GM19452 (cell line): ENCODE results near the gene TAOK3.

Experiments used
- ATAC-seq: cut with Tn5 transposase; IDR thresholded peaks from one replicate; pipeline ENCODE4 v1.9.1; 2021; ENCODE audit not compliant: unreplicated experiment

Gene TAOK3

DNA sequence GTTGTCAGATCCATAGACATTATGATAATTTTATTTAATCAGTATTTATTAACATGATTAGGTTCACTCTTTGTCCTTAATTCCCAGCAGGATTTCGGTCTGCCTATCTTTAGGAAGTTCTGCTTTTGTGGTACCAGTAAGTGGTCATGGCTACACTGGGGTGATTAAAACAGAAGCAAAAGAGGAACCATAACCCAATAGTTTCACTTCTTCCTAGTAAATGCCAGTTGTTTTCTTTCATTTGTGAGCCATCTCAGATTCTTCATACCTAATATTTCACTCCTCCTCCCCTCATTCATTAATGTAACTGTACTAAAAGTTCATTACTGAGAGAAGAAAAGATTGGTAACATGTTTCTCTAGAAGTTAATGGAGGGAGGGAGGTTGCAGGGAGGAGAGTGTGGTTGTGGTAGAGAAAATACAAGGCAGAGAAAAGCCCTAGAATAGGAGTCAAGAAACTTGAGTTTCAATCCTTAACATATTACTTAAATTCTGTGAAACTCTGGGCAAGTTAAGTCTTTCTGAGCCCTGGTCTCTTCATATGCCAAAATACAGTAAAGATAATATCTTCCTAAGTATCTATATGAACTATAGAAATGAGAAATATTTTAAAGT is 135.5 kb downstream of the TAOK3 start:
- ATAC-seq: peak; percentile 85

DNA sequence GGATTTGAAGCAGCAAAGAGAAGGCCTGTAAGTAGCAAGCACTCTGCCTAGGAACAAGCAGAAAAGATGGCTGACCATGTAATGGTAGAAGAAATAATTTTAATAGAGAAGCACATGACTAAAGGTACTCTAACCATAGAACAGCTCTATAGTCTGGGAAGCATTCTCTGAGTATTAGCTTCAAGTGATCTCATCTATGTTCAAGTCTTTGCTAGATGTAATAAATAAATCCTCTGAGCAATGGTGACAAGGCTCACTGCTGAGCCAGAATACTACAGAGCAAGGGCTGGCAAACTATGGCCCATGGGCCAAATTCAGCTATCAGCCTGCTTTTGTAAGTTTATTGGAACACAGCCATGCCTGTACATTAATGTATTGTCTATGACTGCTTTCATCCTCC is 152.0 kb downstream of the TAOK3 start:
- ATAC-seq: no peak

GRCh38 chr12:118219772-118220171 is 152.9 kb downstream of the TAOK3 start:
- no peak for ATAC-seq

GRCh38 chr12:118219106-118219505 is 153.6 kb downstream of the TAOK3 start:
- ATAC-seq: no peak

DNA sequence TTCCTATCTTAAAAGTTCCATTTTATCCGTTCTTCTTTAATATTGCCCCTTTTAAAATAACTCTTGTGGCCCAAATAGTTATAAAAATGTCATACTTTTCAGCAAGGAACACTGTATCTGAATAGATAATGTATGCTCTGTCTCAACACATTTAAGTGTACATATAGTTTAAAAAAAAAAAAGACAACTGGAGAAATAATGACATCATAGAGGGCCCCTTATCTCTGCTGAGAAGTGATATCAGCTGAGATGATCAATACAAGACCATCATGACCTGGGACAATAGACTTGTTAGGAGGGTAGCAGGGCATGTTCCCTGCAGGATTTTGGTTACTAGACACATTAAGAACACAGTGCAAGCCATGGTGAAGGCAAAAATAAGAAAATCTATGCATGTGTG is 159.3 kb downstream of the TAOK3 start:
- ATAC-seq: no peak

GRCh38 chr12:118212606-118213005 is 160.1 kb downstream of the TAOK3 start:
- ATAC-seq: no peak

GRCh38 chr12:118206107-118206412 is 166.6 kb downstream of the TAOK3 start:
- no peak for ATAC-seq

DNA sequence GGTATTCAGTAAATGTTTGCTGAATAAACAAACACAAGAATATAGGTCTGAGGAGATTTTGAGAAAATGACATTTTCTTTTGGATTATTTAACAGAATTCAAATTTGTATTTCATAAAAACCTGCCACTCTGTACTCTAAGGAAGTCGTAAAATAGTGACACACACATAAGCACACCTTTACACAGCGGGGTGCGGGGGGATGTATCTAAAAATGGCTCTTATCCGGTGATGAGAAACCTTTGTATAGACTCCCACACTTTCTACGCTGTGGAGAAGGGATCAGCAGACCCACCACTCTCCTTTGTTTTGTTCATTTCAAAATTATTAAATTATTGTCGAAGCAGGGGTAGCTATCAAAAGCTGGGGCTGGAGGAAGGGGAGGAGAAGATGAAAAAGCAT is 178.7 kb downstream of the TAOK3 start:
- no peak for ATAC-seq

DNA sequence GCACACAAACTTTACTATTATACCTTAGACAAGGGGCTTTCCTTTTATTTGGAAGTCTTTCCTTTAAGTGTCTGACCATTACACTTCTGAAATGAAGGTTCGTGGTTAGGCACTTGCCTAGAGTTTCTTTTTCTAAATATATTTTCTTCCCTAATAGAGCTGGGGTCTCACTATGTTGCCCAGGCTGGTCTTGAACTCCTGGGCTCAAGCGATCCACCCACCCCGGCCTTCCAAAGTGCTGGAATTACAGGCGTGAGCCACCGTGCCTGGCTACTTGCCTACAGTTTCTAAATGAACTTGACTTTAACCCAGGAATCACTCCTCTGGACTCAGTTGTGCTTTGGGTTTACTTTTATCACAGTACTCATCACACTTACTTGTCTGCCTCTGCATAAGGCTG is 179.2 kb downstream of the TAOK3 start:
- ATAC-seq: no peak

- ATAC-seq: no peak
Observed at GRCh38 chr12:118190266-118190665, 182.4 kb downstream of the TAOK3 start.

DNA sequence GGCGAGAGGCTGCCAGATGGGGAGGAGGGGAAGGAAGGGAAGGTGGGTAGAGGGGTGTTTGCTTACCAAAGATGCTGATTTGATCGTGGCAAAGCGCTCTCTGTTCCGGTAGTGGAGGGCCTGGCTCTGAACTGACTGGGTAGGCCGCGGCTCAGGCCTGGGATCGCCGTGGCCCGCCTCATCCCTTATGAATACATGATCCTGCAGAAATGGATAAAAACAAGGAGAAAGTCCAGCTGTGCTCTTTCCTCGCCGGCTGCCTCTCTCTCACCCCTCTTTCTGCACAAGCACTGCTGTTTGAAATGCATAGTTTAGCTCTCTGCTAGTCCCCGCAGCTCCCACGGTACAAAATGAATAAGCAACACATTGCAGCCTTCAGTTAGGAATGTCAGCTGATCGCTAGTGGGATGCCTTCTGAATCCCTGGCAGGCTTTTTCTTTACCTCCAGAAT is 182.9 kb downstream of the TAOK3 start:
- no peak for ATAC-seq

DNA sequence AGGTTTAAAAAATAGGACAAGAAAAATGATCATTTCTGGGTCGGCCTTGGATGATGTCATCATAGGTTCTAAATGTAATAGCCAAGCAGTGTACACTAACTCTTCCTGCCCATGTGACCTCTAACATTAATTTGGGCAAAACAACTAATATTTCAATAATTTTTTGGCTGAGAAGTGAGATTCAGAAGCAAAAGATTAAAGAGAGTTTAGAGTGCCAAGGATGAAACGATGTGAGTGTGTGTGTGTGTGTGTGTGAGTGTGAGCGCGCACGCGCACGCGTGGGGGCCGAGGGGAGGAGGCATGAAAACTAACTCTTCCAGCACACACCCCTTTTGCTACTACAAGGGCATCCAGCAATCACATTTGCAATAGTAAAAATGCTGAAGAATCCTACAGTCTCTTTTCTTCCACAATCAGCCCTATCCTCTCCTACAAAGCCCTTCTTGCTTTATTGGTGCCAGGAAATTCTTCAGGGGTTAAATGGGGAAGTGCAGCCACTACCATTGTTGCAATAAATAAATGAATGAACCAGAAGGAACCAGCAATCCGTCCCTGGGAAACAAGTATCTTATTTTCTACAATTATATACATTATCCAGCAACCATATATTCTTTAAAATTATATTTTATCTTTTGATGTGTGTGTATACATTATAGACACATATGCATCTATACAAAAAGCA is 183.9 kb downstream of the TAOK3 start:
- ATAC-seq: no peak

- no peak for ATAC-seq
Observed at GRCh38 chr12:118187751-118188435, 184.8 kb downstream of the TAOK3 start.

DNA sequence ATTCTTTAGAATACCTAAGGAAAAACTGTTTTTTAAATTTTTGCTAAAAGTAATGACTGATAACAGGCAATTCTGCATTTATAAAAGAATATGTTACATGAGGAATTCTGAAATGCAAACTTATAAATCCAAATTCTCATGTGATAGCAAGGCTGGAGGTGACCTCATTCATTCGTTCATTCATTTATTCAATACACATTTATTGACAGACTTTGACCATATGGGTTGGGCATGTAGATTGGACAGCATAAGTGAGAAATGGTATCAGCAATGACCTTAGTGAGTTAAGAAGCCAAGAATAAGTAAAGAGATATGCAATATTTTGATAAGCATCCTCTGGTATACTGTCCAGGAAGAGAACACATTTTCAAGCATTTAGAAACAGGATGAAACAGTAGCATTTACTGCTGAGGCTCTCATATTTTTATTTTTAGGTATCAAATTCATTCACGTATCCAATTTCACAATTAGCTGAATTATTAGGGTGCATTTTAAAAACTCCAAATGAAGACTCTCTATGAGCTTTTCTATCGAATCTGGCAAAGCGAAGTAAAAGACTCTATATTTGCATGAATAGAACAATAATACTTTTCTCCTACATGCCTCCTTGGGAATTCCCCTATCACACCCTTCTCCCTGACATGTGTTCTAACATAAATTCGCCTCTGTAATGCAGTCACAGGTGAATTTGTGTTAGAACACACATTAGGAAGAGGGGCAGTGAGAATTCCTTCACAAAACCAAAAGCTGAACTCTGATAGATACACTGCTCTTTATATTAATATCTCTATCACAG is 186.9 kb downstream of the TAOK3 start:
- no peak for ATAC-seq

DNA sequence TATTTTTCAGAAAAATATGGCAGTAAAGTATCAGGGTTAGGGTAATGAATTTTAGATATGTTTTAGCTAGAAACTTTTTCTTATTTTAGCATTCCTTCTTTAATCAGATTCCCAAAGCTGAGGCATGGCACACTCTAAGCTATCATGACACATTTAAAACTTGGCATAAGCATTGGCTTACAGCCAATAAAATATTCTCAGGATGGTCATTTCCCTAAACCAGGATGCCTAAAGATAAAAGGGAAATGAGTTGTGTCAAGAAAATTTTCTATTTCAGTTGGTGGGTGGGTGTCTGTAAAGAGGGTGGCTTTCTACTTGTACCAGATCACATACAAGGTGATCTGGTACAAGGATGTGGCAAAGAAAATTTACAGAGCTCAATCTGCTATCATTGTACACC is 189.0 kb downstream of the TAOK3 start:
- no peak for ATAC-seq

DNA sequence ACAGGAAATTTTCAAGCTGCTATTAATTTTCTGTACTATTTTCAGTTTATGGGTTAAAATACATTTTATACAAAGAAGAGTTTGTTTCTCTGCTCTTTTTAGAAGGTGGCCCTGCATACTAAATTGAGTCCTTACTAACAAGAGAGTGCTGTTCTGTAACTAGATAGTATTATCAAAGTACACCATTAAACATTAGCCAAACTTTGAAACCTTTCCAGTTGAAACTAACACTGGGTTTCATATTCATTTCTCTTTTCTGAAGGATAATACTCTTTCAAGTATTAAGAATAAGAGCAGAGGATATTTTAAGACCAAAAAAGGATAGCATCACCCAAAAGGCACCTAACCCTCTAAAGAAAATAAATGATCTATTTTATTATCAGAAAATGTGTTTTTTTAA is 189.6 kb downstream of the TAOK3 start:
- peak; percentile 52 for ATAC-seq

- ATAC-seq: peak; percentile 95
Observed at GRCh38 chr12:118175823-118176447, 196.8 kb downstream of the TAOK3 start.

DNA sequence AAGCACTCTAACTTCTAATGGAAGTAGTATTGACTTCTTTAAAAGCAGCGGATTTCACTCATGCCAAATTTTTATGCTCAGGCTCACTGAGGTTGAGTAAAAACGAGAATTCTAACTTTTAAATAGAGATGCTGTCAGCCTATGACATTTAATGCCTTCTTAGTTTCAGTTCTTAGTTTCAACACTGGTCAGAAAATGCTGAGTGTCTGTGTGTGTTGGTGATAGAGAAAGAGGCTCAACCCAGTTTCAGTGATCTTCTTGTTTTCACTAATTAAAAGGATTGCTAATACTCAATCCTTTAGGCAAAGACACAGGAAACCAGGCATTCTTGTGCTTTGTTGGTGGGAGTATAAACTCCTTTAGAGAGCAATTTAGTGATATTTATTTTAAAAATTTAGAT is 205.8 kb downstream of the TAOK3 start:
- ATAC-seq: peak; percentile 97

DNA sequence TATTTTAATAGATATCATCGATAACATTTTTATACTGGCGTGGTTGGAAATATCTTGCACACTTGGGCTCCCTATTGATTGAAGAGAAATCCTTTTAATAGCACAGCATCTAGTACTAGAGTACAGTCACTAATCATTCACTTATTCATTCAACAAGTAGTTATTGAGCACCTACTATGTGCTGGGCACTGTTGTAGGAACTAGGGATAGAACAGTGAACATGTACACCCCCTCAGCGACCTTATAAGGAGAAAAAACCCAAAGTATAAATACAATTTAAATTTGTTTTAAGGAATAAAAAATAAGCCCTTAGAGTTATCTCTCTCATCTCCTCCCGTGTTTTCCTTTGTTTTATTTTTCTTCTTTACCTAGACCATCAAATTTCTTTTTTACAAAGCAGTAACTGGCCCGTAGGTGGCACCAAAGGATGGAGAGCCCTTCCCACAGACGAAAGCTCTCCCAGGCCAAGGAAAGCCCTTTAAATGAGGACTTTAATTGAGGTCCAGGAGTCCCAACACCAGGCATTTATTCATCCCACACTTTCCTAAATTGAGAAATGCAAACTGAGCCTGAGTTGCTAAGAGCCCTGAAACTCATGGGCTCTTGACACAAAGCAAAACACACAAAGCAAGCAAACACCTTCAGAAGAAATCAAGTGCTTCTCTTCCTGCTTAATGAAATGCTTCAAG is 207.8 kb downstream of the TAOK3 start:
- no peak for ATAC-seq

GRCh38 chr12:118160536-118160935 is 212.2 kb downstream of the TAOK3 start:
- ATAC-seq: no peak

DNA sequence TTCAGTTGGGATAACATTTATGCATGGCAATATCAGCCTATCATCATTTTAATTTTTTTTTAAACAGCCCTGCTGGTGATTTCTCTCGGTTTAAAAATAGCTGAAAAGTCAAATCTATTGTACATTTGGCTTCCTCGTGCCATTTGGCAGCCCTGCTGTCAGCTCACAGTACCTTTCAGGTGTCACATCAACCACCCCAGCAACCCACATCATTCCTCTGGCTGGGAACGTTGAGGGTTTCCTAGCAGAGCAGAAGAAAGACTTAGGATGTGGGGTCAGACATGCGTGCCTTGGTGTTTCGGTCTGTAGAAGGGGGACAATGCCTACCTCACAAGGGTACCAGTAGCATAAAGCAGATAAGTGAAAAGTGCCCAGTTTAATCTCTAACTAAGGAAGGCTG is 221.0 kb downstream of the TAOK3 start:
- no peak for ATAC-seq
